H1 (cell line): ENCODE results near the gene DCLK1.

Source experiments
- ATF3 ChIP-seq: IDR thresholded peaks from 2 replicates; pipeline ENCODE4 v1.6.1; 2011; ENCODE audit warnings: low read depth, mild to moderate bottlenecking, low read length; ENCODE audit not compliant: insufficient read depth
- CEBPB ChIP-seq: IDR thresholded peaks from 2 replicates; pipeline ENCODE4 v1.6.1; 2012; ENCODE audit warnings: low read depth, low read length
- CHD2 ChIP-seq: IDR thresholded peaks from 2 replicates; pipeline ENCODE4 v1.6.1; 2012; ENCODE audit warnings: low read length, improper control_type of control experiment
- CTCF ChIP-seq, 3 experiments: IDR thresholded peaks; 1 replicate in 2 of 3; 2 replicates in 1 of 3; pipeline versions ENCODE4 v1.5.1 to v1.6.1; 2011; ENCODE audit warnings: low read length in 3 of 3, mild to moderate bottlenecking in 3 of 3, inconsistent platforms in 2 of 3, low read depth in 1 of 3, moderate library complexity in 1 of 3; ENCODE audit not compliant: insufficient read depth in 1 of 3; ENCODE audit errors: control extremely low read depth in 1 of 3
- E2F6 ChIP-seq: IDR thresholded peaks from 2 replicates; pipeline ENCODE4 v1.6.1; 2012; ENCODE audit warnings: inconsistent platforms
- FOSL1 ChIP-seq: IDR thresholded peaks from 2 replicates; pipeline ENCODE4 v1.6.1; 2011; ENCODE audit warnings: mild to moderate bottlenecking, low read depth, low read length, moderate library complexity; ENCODE audit not compliant: insufficient read depth
- JUN ChIP-seq: IDR thresholded peaks from 2 replicates; pipeline ENCODE4 v1.6.1; 2011; ENCODE audit warnings: low read depth, mild to moderate bottlenecking, improper control_type of control experiment, low read length
- MAX ChIP-seq: IDR thresholded peaks from 2 replicates; pipeline ENCODE4 v1.6.1; 2012; ENCODE audit warnings: inconsistent platforms
- POLR2A ChIP-seq, 2 experiments: IDR thresholded peaks; 1 replicate in 1 of 2; 2 replicates in 1 of 2; pipeline ENCODE4 v1.6.1; 2011; ENCODE audit warnings: low read depth in 2 of 2, low read length in 2 of 2, mild to moderate bottlenecking in 2 of 2; ENCODE audit errors: control extremely low read depth in 1 of 2
- RNF2 ChIP-seq: fragments of 200-900, 300-1000 bp; sonication (generic); IDR thresholded peaks from 2 replicates; pipeline ENCODE4 v1.7.1; 2016; ENCODE audit warnings: borderline replicate concordance, low read depth, mild to moderate bottlenecking, antibody characterized with exemption, low read length; ENCODE audit not compliant: poor library complexity, severe bottlenecking; ENCODE audit errors: missing control alignments
- SP2 ChIP-seq: IDR thresholded peaks from 2 replicates; pipeline ENCODE4 v1.6.1; 2012; ENCODE audit warnings: mild to moderate bottlenecking, low read length, inconsistent platforms
- TAF1 ChIP-seq: IDR thresholded peaks from 2 replicates; pipeline ENCODE4 v1.6.1; 2011; ENCODE audit warnings: mild to moderate bottlenecking, low read depth, low read length
- TBP ChIP-seq: IDR thresholded peaks from 2 replicates; pipeline ENCODE4 v1.6.1; 2011; ENCODE audit warnings: low read depth, low read length, improper control_type of control experiment

- TF ChIP-seq CTCF (IDR thresholded peaks at IDR 0.05; ENCODE audit: control extremely low read depth in 1 of 3, insufficient read depth in 1 of 3, low read depth in 1 of 3, low read length in 3 of 3) (no peak), FOSL1 (no peak), POLR2A (IDR thresholded peaks at IDR 0.05; ENCODE audit: control extremely low read depth in 1 of 2, low read depth in 2 of 2, low read length in 2 of 2) (no peak), TAF1 (no peak), CEBPB (no peak), MAX (no peak), RNF2 (no peak), CHD2 (no peak), SP2 (no peak), JUN (no peak), E2F6 (no peak), ATF3 (no peak), TBP (no peak)
Measured at GRCh38 chr13:36124236-36124822, 6.9 kb downstream of the DCLK1 start.
